OCI-LY7 (cell line): ENCODE measurements around the gene HDAC9. TPM values are rescaled to one million over a fixed set of nuclear protein-coding genes. Genes with fewer than 3 reads are reported as not detected.

Experiments used
- BruUV-seq: library from RNA; stranded (reverse); fragments of 400-500 nt; replicated peaks from 2 replicates; lab custom pipeline; 2021; lab: Mats Ljungman, UMichigan
- CTCF ChIA-PET: fragments of 300-600 bp; sonication (Branson Sonifier 250); formaldehyde crosslinking; loops from one replicate; lab custom pipeline; 2022; ENCODE audit warnings: antibody characterized with exemption; ENCODE audit not compliant: unreplicated experiment; lab: Charles Lee
- POLR2A ChIA-PET: fragments of 300-600 bp; sonication (Branson Sonifier 250); formaldehyde crosslinking; loops from one replicate; lab custom pipeline; 2022; ENCODE audit warnings: antibody characterized with exemption; lab: Charles Lee
- DNase-seq: peaks from one replicate; pipeline ENCODE4 v3.0.0-alpha.2; 2015; ENCODE audit warnings: low spot score
- H2AFZ ChIP-seq: fragments of 200-600 bp; sonication (generic), shearing (Covaris generic); 2 replicates; pipeline ENCODE4 v1.6.1; 2014; ENCODE audit warnings: mild to moderate bottlenecking, antibody characterized with exemption, low read length, moderate library complexity
- H3K27ac ChIP-seq: fragments of 200-600 bp; sonication (generic); 2 replicates; pipeline ENCODE4 v1.5.1; 2014; ENCODE audit warnings: mixed run types, low read depth, mild to moderate bottlenecking, moderate library complexity, low read length, inconsistent platforms; ENCODE audit not compliant: poor library complexity, severe bottlenecking
- H3K36me3 ChIP-seq: fragments of 200-600 bp; sonication (generic); 2 replicates; pipeline ENCODE4 v1.6.1; 2014; ENCODE audit warnings: mild to moderate bottlenecking, antibody characterized with exemption, low read length, moderate library complexity, mixed read lengths; ENCODE audit not compliant: insufficient read depth
- H3K4me1 ChIP-seq: fragments of 200-600 bp; sonication (generic); 2 replicates; pipeline ENCODE4 v1.5.1; 2014; ENCODE audit warnings: mild to moderate bottlenecking, low read length; ENCODE audit not compliant: insufficient read depth, poor library complexity, severe bottlenecking
- H3K4me2 ChIP-seq: fragments of 200-600 bp; sonication (generic); 2 replicates; pipeline ENCODE4 v1.6.1; 2014; ENCODE audit warnings: mild to moderate bottlenecking, low read length
- H3K4me3 ChIP-seq: fragments of 200-600 bp; sonication (generic); 2 replicates; pipeline ENCODE4 v1.5.1; 2014; ENCODE audit warnings: mild to moderate bottlenecking, low read depth, low read length; ENCODE audit not compliant: poor library complexity, severe bottlenecking
- H3K79me2 ChIP-seq: fragments of 200-600 bp; sonication (generic); 2 replicates; pipeline ENCODE4 v1.6.1; 2016; ENCODE audit warnings: low read depth, mild to moderate bottlenecking, low read length, moderate library complexity, mixed read lengths; ENCODE audit not compliant: insufficient read depth
- H3K9me2 ChIP-seq: fragments of 200-600 bp; sonication (generic); 2 replicates; pipeline ENCODE4 v1.6.1; 2016; ENCODE audit warnings: mild to moderate bottlenecking, low read length, mixed read lengths; ENCODE audit not compliant: insufficient read depth
- H3K9me3 ChIP-seq: fragments of 200-600 bp; sonication (generic); 2 replicates; pipeline ENCODE4 v1.6.1; 2014; ENCODE audit warnings: mild to moderate bottlenecking, mixed run types, low read length, mixed read lengths
- H4K20me1 ChIP-seq: fragments of 200-600 bp; sonication (generic); 2 replicates; pipeline ENCODE4 v1.6.1; 2014; ENCODE audit warnings: mild to moderate bottlenecking, antibody characterized with exemption, low read length, moderate library complexity, mixed read lengths; ENCODE audit not compliant: insufficient read depth
- EZH2phosphoT487 ChIP-seq: fragments of 200-600 bp; sonication (generic); IDR thresholded peaks from 2 replicates; pipeline ENCODE4 v1.6.1; 2018; ENCODE audit warnings: low read depth, borderline replicate concordance, mild to moderate bottlenecking, mixed run types, antibody characterized with exemption, low read length, moderate library complexity, mixed read lengths
- intact Hi-C: fragments of 100-400 bp; cut with micrococcal nuclease; formaldehyde crosslinking; loops from one replicate; pipeline ENCODE4 v1.10.0; 2022; ENCODE audit not compliant: unreplicated experiment
- total RNA-seq, 2 experiments: library from RNA; depleted of rRNA in 1 of 2; stranded (reverse); fragments of >200 nt in 1 of 2; shearing (Covaris generic) in 1 of 2; gene quantifications; 2 replicates each; pipeline ENCODE4 v1.2.3, GENCODE V29; 2014 to 2022
- TF ChIP-seq, protein P1 (sequence below): fragments of 200-600 bp; sonication (generic); conservative IDR thresholded peaks from 2 replicates; pipeline ENCODE4 v1.5.1; 2014; ENCODE audit warnings: mild to moderate bottlenecking, antibody characterized with exemption, low read length, moderate library complexity, mixed read lengths

The HDAC9 gene
- total RNA-seq, 2 experiments from 2014 or later: 58.8 to 91.7 TPM

DNA sequence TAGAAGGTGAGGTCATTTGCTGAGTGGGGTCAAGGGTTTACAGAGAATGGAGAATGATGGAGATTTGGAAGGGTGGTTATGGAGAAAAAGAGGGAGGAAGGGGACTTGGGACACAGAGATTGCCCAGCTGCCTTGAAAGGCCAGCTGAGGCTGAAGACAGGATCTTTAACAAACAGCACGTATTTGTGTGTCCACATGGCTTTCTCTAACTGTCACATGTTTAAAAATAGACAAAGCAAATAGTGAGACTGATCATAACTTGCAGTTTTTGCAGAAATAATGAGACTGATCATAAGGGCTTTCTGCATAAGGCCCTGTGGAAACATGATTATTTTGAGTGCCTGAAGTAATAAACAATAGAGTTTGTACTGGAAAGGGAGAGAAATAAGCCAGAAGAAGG, 212.7 kb downstream of the HDAC9 start:
- Histone ChIP-seq H3K4me1 (no peaks in the 10 kb centered on the region), H3K9me3 (no peaks in the 10 kb centered on the region), H3K4me3 (no peak overlapping the region), H3K9me2 (no peaks in the 10 kb centered on the region; the same call in 1 of the 2 replicates), H2AFZ (no peak overlapping the region), H4K20me1 (no peaks in the 10 kb centered on the region), H3K4me2 (no peak overlapping the region), H3K27ac (no peak overlapping the region), H3K36me3 (no peaks in the 10 kb centered on the region), H3K79me2 (no peaks in the 10 kb centered on the region)
- TF ChIP-seq, protein P1, sequence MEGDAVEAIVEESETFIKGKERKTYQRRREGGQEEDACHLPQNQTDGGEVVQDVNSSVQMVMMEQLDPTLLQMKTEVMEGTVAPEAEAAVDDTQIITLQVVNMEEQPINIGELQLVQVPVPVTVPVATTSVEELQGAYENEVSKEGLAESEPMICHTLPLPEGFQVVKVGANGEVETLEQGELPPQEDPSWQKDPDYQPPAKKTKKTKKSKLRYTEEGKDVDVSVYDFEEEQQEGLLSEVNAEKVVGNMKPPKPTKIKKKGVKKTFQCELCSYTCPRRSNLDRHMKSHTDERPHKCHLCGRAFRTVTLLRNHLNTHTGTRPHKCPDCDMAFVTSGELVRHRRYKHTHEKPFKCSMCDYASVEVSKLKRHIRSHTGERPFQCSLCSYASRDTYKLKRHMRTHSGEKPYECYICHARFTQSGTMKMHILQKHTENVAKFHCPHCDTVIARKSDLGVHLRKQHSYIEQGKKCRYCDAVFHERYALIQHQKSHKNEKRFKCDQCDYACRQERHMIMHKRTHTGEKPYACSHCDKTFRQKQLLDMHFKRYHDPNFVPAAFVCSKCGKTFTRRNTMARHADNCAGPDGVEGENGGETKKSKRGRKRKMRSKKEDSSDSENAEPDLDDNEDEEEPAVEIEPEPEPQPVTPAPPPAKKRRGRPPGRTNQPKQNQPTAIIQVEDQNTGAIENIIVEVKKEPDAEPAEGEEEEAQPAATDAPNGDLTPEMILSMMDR: no peak
- TF ChIP-seq EZH2phosphoT487: no peak
- BruUV-seq: no TSS peak
- no peak for DNase-seq
- intact Hi-C loops: no loop called here
- POLR2A ChIA-PET: no interaction called here
- CTCF ChIA-PET: no interaction called here

DNA sequence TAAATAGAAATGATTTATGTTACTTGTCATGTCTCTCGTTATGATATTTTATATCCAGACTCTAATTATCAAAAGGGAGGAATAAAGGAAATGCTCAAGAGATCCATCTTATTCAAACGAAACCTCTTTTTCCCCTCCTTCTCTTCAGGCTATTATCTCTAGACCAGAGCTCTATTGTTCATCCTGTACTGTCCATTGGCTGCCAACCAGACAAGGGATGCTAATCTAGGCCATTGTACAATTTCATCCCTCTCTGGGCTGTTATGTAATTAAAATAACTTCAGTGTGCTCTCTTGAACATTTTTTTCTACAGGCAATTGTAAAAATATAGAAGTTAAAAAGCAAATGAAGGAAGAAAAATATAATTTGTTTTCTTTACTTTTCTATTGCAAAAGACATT, 220.4 kb downstream of the HDAC9 start:
- Histone ChIP-seq H3K9me2 (no peaks in the 10 kb centered on the region), H3K9me3 (no peaks in the 10 kb centered on the region), H4K20me1 (no peaks in the 10 kb centered on the region), H3K27ac (no peak overlapping the region), H2AFZ (no peak overlapping the region), H3K4me2 (no peak overlapping the region), H3K4me3 (no peak overlapping the region), H3K79me2 (no peaks in the 10 kb centered on the region), H3K4me1 (no peaks in the 10 kb centered on the region), H3K36me3 (no peaks in the 10 kb centered on the region)
- ChIA-PET CTCF (no interaction called here), POLR2A (interaction anchor here (1.1 kb wide), 1 partner anchor 19 kb away, joined by 3 read pairs; no protein-coding TSS in a partner anchor)
- intact Hi-C loops: no loop called here
- TF ChIP-seq, protein P1: no peak
- no peak for TF ChIP-seq EZH2phosphoT487
- no peak for DNase-seq
- no TSS peak for BruUV-seq

DNA sequence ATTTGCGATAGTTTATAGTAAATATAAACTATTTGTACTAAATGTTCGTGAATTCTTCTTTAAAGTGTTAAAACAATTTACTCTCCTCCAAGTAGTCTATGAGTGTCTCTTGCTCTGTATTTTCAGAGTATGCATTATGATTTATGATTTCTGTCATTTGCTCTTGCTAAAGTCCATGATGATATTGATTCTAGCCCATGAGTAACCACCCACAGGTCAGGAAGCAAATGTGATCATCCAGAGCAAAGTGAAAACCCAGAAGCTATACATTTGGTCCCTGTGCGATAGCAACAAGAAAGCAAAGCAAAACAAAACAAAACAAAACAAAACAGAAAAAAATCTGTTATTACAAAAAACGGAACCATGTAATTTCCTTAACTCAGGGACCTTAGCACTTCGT, 225.9 kb downstream of the HDAC9 start:
- TF ChIP-seq EZH2phosphoT487: no peak
- TF ChIP-seq, protein P1: no peak
- Histone ChIP-seq H3K27ac (no peak overlapping the region), H3K79me2 (no peaks in the 10 kb centered on the region), H2AFZ (no peak overlapping the region), H3K36me3 (no peaks in the 10 kb centered on the region), H3K9me2 (no peaks in the 10 kb centered on the region; the same call in 1 of the 2 replicates), H3K4me3 (no peak overlapping the region), H4K20me1 (no peaks in the 10 kb centered on the region), H3K4me2 (no peak overlapping the region), H3K4me1 (no peaks in the 10 kb centered on the region), H3K9me3 (no peaks in the 10 kb centered on the region)
- no TSS peak for BruUV-seq
- ChIA-PET POLR2A (no interaction called here), CTCF (no interaction called here)
- intact Hi-C loops: no loop called here
- DNase-seq: no peak
